GM21619 (cell line): ENCODE results near the gene STX12.
"Not testable (repeated sequence)": the region's sequence is repeated elsewhere in the genome, so short reads cannot be mapped to it uniquely, and the experiment has no call there.

Experiments used
- ATAC-seq: cut with Tn5 transposase; IDR thresholded peaks from one replicate; pipeline ENCODE4 v1.9.1; 2021; ENCODE audit not compliant: unreplicated experiment

The STX12 gene

GRCh38 chr1:27774654-27775053 lies 1.6 kb downstream of the STX12 start:
- ATAC-seq, result no peak

- not testable (repeated sequence) for ATAC-seq
These were observed 2.3 kb downstream of the STX12 start for GRCh38 chr1:27775336-27775735.

GRCh38 chr1:27776276-27776675 lies 3.3 kb downstream of the STX12 start:
- ATAC-seq, result not testable (repeated sequence)

- ATAC-seq, result no peak
These were observed 5.0 kb downstream of the STX12 start for GRCh38 chr1:27778056-27778455.

GRCh38 chr1:27779122-27779521 lies 6.1 kb downstream of the STX12 start:
- ATAC-seq, result no peak

- ATAC-seq, result no peak
These were observed 9.9 kb downstream of the STX12 start for GRCh38 chr1:27782950-27783349.

GRCh38 chr1:27784700-27785099 lies 11.7 kb downstream of the STX12 start:
- no peak for ATAC-seq

- ATAC-seq, result no peak
These were observed 12.9 kb downstream of the STX12 start for GRCh38 chr1:27785781-27786455.

GRCh38 chr1:27787895-27788294 lies 14.9 kb downstream of the STX12 start:
- no peak for ATAC-seq

- no peak for ATAC-seq
These were observed 16.6 kb downstream of the STX12 start for GRCh38 chr1:27789540-27790041.

GRCh38 chr1:27790270-27790669 lies 17.3 kb downstream of the STX12 start:
- ATAC-seq, result not testable (repeated sequence)

- no peak for ATAC-seq
These were observed 22.6 kb downstream of the STX12 start for GRCh38 chr1:27795601-27796000.

GRCh38 chr1:27804791-27805190 lies 31.8 kb downstream of the STX12 start:
- no peak for ATAC-seq

- ATAC-seq, result no peak
These were observed 33.7 kb downstream of the STX12 start for GRCh38 chr1:27806758-27807157.

GRCh38 chr1:27807385-27807784 lies 34.4 kb downstream of the STX12 start:
- no peak for ATAC-seq

- ATAC-seq, result not testable (repeated sequence)
These were observed 35.1 kb downstream of the STX12 start for GRCh38 chr1:27808131-27808530.

- no peak for ATAC-seq
These were observed 36.9 kb downstream of the STX12 start for GRCh38 chr1:27809883-27810282.

GRCh38 chr1:27811741-27812500 lies 38.9 kb downstream of the STX12 start:
- ATAC-seq, result no peak

- ATAC-seq, result no peak
These were observed 44.1 kb downstream of the STX12 start for GRCh38 chr1:27816921-27817630.

GRCh38 chr1:27821761-27822315 lies 48.8 kb downstream of the STX12 start:
- no peak for ATAC-seq

GRCh38 chr1:27823784-27824183 lies 50.8 kb downstream of the STX12 start:
- no peak for ATAC-seq
